GM23338 (cell line): ENCODE results near the gene TNFAIP8L2. TPM values are rescaled to one million over a fixed set of nuclear protein-coding genes. Genes with fewer than 3 reads are reported as not detected.

ENCODE experiments used
- ATAC-seq: fragments of 200-7000 bp; cut with Tn5 transposase; 3 replicates; pipeline ENCODE4 v1.9.1; 2020
- DNase-seq: peaks from one replicate; pipeline ENCODE4 v3.0.0-alpha.2; 2015; ENCODE audit warnings: low spot score
- H2AFZ ChIP-seq: fragments of 200-600 bp; sonication (generic); 2 replicates; pipeline ENCODE4 v1.8.0; 2016; ENCODE audit warnings: antibody characterized with exemption, mild to moderate bottlenecking, moderate library complexity
- H3F3A ChIP-seq: fragments of 200-600 bp; sonication (generic); replicated peaks from 2 replicates; pipeline ENCODE4 v1.8.0; 2017; ENCODE audit warnings: antibody characterized with exemption, mixed run types, low read depth
- H3K27ac ChIP-seq: fragments of 200-600 bp; sonication (generic); 2 replicates; pipeline ENCODE4 v1.6.1; 2016; ENCODE audit warnings: low read depth
- H3K27me3 ChIP-seq: fragments of 200-600 bp; sonication (generic); 2 replicates; pipeline ENCODE4 v1.8.0; 2016; ENCODE audit warnings: mild to moderate bottlenecking, mixed run types, moderate library complexity; ENCODE audit not compliant: insufficient read depth
- H3K36me3 ChIP-seq: fragments of 200-600 bp; sonication (generic); 2 replicates; pipeline ENCODE4 v1.8.0; 2016; ENCODE audit warnings: mild to moderate bottlenecking; ENCODE audit not compliant: insufficient read depth
- H3K4me1 ChIP-seq: fragments of 200-600 bp; sonication (generic); 2 replicates; pipeline ENCODE4 v1.8.0; 2016; ENCODE audit warnings: mild to moderate bottlenecking, moderate library complexity; ENCODE audit not compliant: insufficient read depth
- H3K4me2 ChIP-seq: fragments of 200-600 bp; sonication (generic); 2 replicates; pipeline ENCODE4 v1.7.1; 2017; ENCODE audit warnings: mixed run types
- H3K4me3 ChIP-seq: fragments of 200-600 bp; sonication (generic); 2 replicates; pipeline ENCODE4 v1.6.1; 2016; ENCODE audit warnings: mixed run types
- H3K79me2 ChIP-seq: fragments of 200-600 bp; sonication (generic); replicated peaks from 2 replicates; pipeline ENCODE4 v1.8.0; 2017; ENCODE audit warnings: mild to moderate bottlenecking; ENCODE audit not compliant: insufficient read depth
- H3K9me2 ChIP-seq: fragments of 200-600 bp; sonication (generic); 2 replicates; pipeline ENCODE4 v1.8.0; 2017; ENCODE audit not compliant: insufficient read depth
- H4K20me1 ChIP-seq: fragments of 200-600 bp; sonication (generic); replicated peaks from 2 replicates; pipeline ENCODE4 v1.8.0; 2017; ENCODE audit warnings: mild to moderate bottlenecking; ENCODE audit not compliant: insufficient read depth
- H3K27ac Mint-ChIP-seq: 2 replicates; pipeline ENCODE4 v1.8.0; 2020; ENCODE audit warnings: inconsistent platforms, mild to moderate bottlenecking, moderate library complexity, mixed read lengths
- H3K27me3 Mint-ChIP-seq: 3 replicates; pipeline ENCODE4 v1.8.0; 2022; ENCODE audit warnings: low read depth, mild to moderate bottlenecking, moderate library complexity, mixed read lengths, inconsistent platforms; ENCODE audit not compliant: insufficient read depth, poor library complexity
- H3K36me3 Mint-ChIP-seq: 3 replicates; pipeline ENCODE4 v1.8.0; 2021; ENCODE audit warnings: low read depth, mild to moderate bottlenecking, inconsistent platforms, moderate library complexity, mixed read lengths
- H3K4me1 Mint-ChIP-seq: 3 replicates; pipeline ENCODE4 v1.8.0; 2020; ENCODE audit warnings: mild to moderate bottlenecking, inconsistent platforms, mixed read lengths
- H3K4me3 Mint-ChIP-seq: 3 replicates; pipeline ENCODE4 v1.8.0; 2021; ENCODE audit warnings: moderate library complexity, mild to moderate bottlenecking, inconsistent platforms, mixed read lengths
- H3K9me3 Mint-ChIP-seq: 3 replicates; pipeline ENCODE4 v1.8.0; 2020; ENCODE audit warnings: moderate library complexity, mild to moderate bottlenecking, inconsistent platforms, mixed read lengths
- CREB1 ChIP-seq: fragments of 250-450 bp; sonication (Bioruptor Pico); IDR thresholded peaks from 2 replicates; pipeline ENCODE4 v1.5.0; 2020; ENCODE audit warnings: low read depth, mild to moderate bottlenecking, moderate library complexity
- CTCF ChIP-seq, 2 experiments: fragments of 200-600 bp in 1 of 2; sonication (generic) in 1 of 2; conservative IDR thresholded peaks; 2 replicates each; pipeline versions ENCODE4 v1.5.1 to v1.6.1; 2016 to 2017; ENCODE audit warnings: antibody characterized with exemption in 2 of 2, low read depth in 2 of 2, mild to moderate bottlenecking in 2 of 2, moderate library complexity in 1 of 2
- ETS1 ChIP-seq: IDR thresholded peaks from 2 replicates; pipeline ENCODE4 v1.6.1; 2016; ENCODE audit warnings: antibody characterized with exemption
- EZH2 ChIP-seq: fragments of 200-600 bp; sonication (generic); IDR thresholded peaks from one replicate; pipeline ENCODE4 v1.8.0; 2017; ENCODE audit warnings: antibody characterized with exemption, mild to moderate bottlenecking, low read depth; ENCODE audit not compliant: unreplicated experiment
- EZH2phosphoT487 ChIP-seq: fragments of 200-600 bp; sonication (generic); IDR thresholded peaks from one replicate; pipeline ENCODE4 v1.8.1; 2018; ENCODE audit warnings: antibody characterized with exemption; ENCODE audit not compliant: unreplicated experiment
- JUNB ChIP-seq: IDR thresholded peaks from one replicate; pipeline ENCODE4 v1.6.1; 2016; ENCODE audit warnings: antibody characterized with exemption; ENCODE audit not compliant: unreplicated experiment
- NANOG ChIP-seq: IDR thresholded peaks from 2 replicates; pipeline ENCODE4 v1.6.1; 2016; ENCODE audit warnings: antibody characterized with exemption, borderline replicate concordance
- POLR2AphosphoS5 ChIP-seq: IDR thresholded peaks from 2 replicates; pipeline ENCODE4 v1.6.1; 2016; ENCODE audit warnings: antibody characterized with exemption, low read depth
- REST ChIP-seq: IDR thresholded peaks from one replicate; pipeline ENCODE4 v1.6.1; 2018; ENCODE audit warnings: antibody characterized with exemption; ENCODE audit not compliant: unreplicated experiment
- STAT1 ChIP-seq: IDR thresholded peaks from one replicate; pipeline ENCODE4 v1.6.1; 2016; ENCODE audit warnings: antibody characterized with exemption; ENCODE audit not compliant: unreplicated experiment
- ZNF114 ChIP-seq: fragments of 250-450 bp; sonication (Bioruptor Pico); IDR thresholded peaks from 2 replicates; pipeline ENCODE4 v1.5.0; 2020; ENCODE audit warnings: mild to moderate bottlenecking, moderate library complexity
- ZNF331 ChIP-seq: fragments of 250-450 bp; sonication (Bioruptor Pico); IDR thresholded peaks from 2 replicates; pipeline ENCODE4 v1.5.0; 2020; ENCODE audit warnings: low read depth, mild to moderate bottlenecking, moderate library complexity
- ZNF462 ChIP-seq: fragments of 250-450 bp; sonication (Bioruptor Pico); IDR thresholded peaks from 2 replicates; pipeline ENCODE4 v1.5.0; 2020; ENCODE audit warnings: mild to moderate bottlenecking, moderate library complexity
- polyA plus RNA-seq: library from polyadenylated mRNA; unstranded; fragments of >200 nt; fragmentation: Nextera tagmentation; extraction: Ambion mirVana; gene quantifications from 2 replicates; pipeline ENCODE4 v1.2.1, GENCODE V29; 2016
- total RNA-seq: library from RNA; depleted of rRNA; stranded (reverse); fragments of >200 nt; shearing (Covaris generic); gene quantifications from 2 replicates; pipeline ENCODE4 v1.2.3, GENCODE V29; 2014

TNFAIP8L2 gene
- total and polyA plus RNA-seq, 2 experiments from 2014 or later = 0.40 TPM; not detected in 1

GRCh38 chr1:151144474-151145303 is 11.8 kb upstream of the TNFAIP8L2 start:
- H3K4me3 ChIP-seq = peak overlapping the region; percentile 96
- peak; percentile 1 for ATAC-seq

More at GRCh38 chr1:151144474-151145303, 11.8 kb upstream of the TNFAIP8L2 start:
- peaks cover 35% of the 10 kb centered on the region for H3K4me1 ChIP-seq
- no peaks in the 10 kb centered on the region for H3K9me3 Mint-ChIP-seq
- H3K27ac ChIP-seq = peak overlapping the region; percentile 39; the same call in 1 of the 2 replicates
- DNase-seq = peak; percentile 46
- H4K20me1 ChIP-seq = peaks cover 5% of the 10 kb centered on the region; the same call in 1 of the 2 replicates
- TF ChIP-seq POLR2AphosphoS5 (no peak), REST (no peak), NANOG (no peak), ZNF114 (no peak), CTCF (conservative IDR thresholded peaks at IDR 0.05; ENCODE audit: low read depth in 2 of 2) (no peak), STAT1 (no peak), ETS1 (no peak), CREB1 (CRISPR knock-in tag) (no peak), EZH2 (no peak), ZNF462 (no peak), EZH2phosphoT487 (no peak), ZNF331 (CRISPR knock-in tag) (no peak), JUNB (no peak)
- H3K4me3 Mint-ChIP-seq = peak overlapping the region; percentile 82
- H3K27ac Mint-ChIP-seq = no peak overlapping the region; the same call in 1 of the 2 replicates
- H3K4me1 Mint-ChIP-seq = peaks cover 39% of the 10 kb centered on the region
- no peaks in the 10 kb centered on the region for H3K9me2 ChIP-seq
- H3F3A ChIP-seq = peaks cover 9% of the 10 kb centered on the region; the same call in 1 of the 2 replicates
- H3K27me3 ChIP-seq = peaks cover 35% of the 10 kb centered on the region
- H3K27me3 Mint-ChIP-seq = peaks cover 33% of the 10 kb centered on the region
- no peaks in the 10 kb centered on the region; the same call in 1 of the 2 replicates for H3K79me2 ChIP-seq
- H3K4me2 ChIP-seq = peak overlapping the region; percentile 98
- H2AFZ ChIP-seq = peak overlapping the region; percentile 91
- H3K36me3 ChIP-seq = no peaks in the 10 kb centered on the region
- H3K36me3 Mint-ChIP-seq = no peaks in the 10 kb centered on the region; the same call in 2 of the 3 replicates
